ENCODE results near the gene ABL1.

Gene ABL1

GRCh38 chr9:130920233-130920632 lies 85.2 kb downstream of the ABL1 start:
- no peak for TF ChIP-seq CTCF (IDR thresholded peaks at IDR 0.05; ENCODE audit: low read depth, low read length, missing control alignments)
- DNase-seq (ENCODE audit: low read depth): no peak
- H3K4me3 ChIP-seq (ENCODE audit: low read depth, low read length): no peak overlapping the region

GRCh38 chr9:130920762-130921299 lies 85.8 kb downstream of the ABL1 start:
- DNase-seq (ENCODE audit: low read depth): no peak
- TF ChIP-seq CTCF (IDR thresholded peaks at IDR 0.05; ENCODE audit: low read depth, low read length, missing control alignments): no peak
- H3K4me3 ChIP-seq (ENCODE audit: low read depth, low read length): no peak overlapping the region

- H3K4me3 ChIP-seq (ENCODE audit: low read depth, low read length): no peak overlapping the region
- TF ChIP-seq CTCF (IDR thresholded peaks at IDR 0.05; ENCODE audit: low read depth, low read length, missing control alignments): no peak
- DNase-seq (ENCODE audit: low read depth): no peak
Measured at GRCh38 chr9:130921300-130921988, 86.4 kb downstream of the ABL1 start.

- TF ChIP-seq CTCF (IDR thresholded peaks at IDR 0.05; ENCODE audit: low read depth, low read length, missing control alignments): no peak
- DNase-seq (ENCODE audit: low read depth): no peak
- no peak overlapping the region for H3K4me3 ChIP-seq (ENCODE audit: low read depth, low read length)
Measured at GRCh38 chr9:130921989-130922892, 87.2 kb downstream of the ABL1 start.

- DNase-seq (ENCODE audit: low read depth): no peak
- no peak for TF ChIP-seq CTCF (IDR thresholded peaks at IDR 0.05; ENCODE audit: low read depth, low read length, missing control alignments)
- no peak overlapping the region for H3K4me3 ChIP-seq (ENCODE audit: low read depth, low read length)
Measured at GRCh38 chr9:130922893-130923610, 88.0 kb downstream of the ABL1 start.

GRCh38 chr9:130923611-130924447 lies 88.8 kb downstream of the ABL1 start:
- no peak for DNase-seq (ENCODE audit: low read depth)
- no peak overlapping the region for H3K4me3 ChIP-seq (ENCODE audit: low read depth, low read length)
- TF ChIP-seq CTCF (IDR thresholded peaks at IDR 0.05; ENCODE audit: low read depth, low read length, missing control alignments): no peak

Measured in GM12864 (cell line).